Activated naive CD8-positive, alpha-beta T cell treated with anti-CD3 and anti-CD28 coated beads, Interleukin-2, amount 50 U/mL, for 24 hours (primary cell): ENCODE results near the gene ARHGAP10.

ENCODE experiments used
- ATAC-seq: fragments of 150-1000 bp; cut with Tn5 transposase; one replicate; pipeline ENCODE4 v1.10.0; 2021
- DNase-seq: peaks from one replicate; pipeline ENCODE4 v3.0.0; 2021
- H3K27ac Mint-ChIP-seq: one replicate; pipeline ENCODE4 v1.8.0; 2021; ENCODE audit warnings: mild to moderate bottlenecking, mixed read lengths
- H3K27me3 Mint-ChIP-seq: one replicate; pipeline ENCODE4 v1.8.0; 2021; ENCODE audit warnings: mixed read lengths
- H3K36me3 Mint-ChIP-seq: one replicate; pipeline ENCODE4 v1.8.0; 2021; ENCODE audit warnings: low read depth, mixed read lengths
- H3K4me1 Mint-ChIP-seq: one replicate; pipeline ENCODE4 v1.8.0; 2021; ENCODE audit warnings: mixed read lengths
- H3K4me3 Mint-ChIP-seq: one replicate; pipeline ENCODE4 v1.8.0; 2021; ENCODE audit warnings: mild to moderate bottlenecking, moderate library complexity, mixed read lengths
- H3K9me3 Mint-ChIP-seq: one replicate; pipeline ENCODE4 v1.8.0; 2021; ENCODE audit warnings: mixed read lengths

Gene ARHGAP10

DNA sequence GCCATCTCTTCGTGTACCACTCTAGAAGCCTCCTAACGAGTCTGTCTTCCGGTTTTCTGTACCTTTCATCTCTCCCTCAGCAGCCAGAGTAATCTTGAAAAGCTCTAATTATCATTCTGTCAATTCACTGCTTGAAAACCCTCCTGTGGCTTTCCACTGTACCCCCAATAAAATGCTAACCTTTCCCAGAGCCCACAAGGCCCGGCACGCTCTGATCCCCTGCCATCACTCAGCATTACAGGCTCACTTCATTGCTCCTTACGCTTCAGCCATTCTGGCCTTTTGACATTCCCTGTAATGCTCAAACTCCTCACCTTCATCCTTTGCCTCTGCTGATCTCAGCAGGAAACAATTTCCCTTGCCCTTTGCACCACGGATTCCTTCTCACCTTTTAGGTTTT is 112.9 kb downstream of the ARHGAP10 start:
- no peaks in the 10 kb centered on the region for H3K27me3 Mint-ChIP-seq
- DNase-seq (no peak), ATAC-seq (no peak)
- H3K27ac Mint-ChIP-seq: no peak overlapping the region
- no peak overlapping the region for H3K4me3 Mint-ChIP-seq
- no peaks in the 10 kb centered on the region for H3K9me3 Mint-ChIP-seq
- no peaks in the 10 kb centered on the region for H3K4me1 Mint-ChIP-seq
- H3K36me3 Mint-ChIP-seq: peaks cover 3% of the 10 kb centered on the region

- ATAC-seq (peak; percentile 81), DNase-seq (peak; percentile 24)
- H3K4me1 Mint-ChIP-seq: no peaks in the 10 kb centered on the region
- H3K9me3 Mint-ChIP-seq: no peaks in the 10 kb centered on the region
- no peak overlapping the region for H3K27ac Mint-ChIP-seq
- no peaks in the 10 kb centered on the region for H3K27me3 Mint-ChIP-seq
- peaks cover 4% of the 10 kb centered on the region for H3K36me3 Mint-ChIP-seq
- no peak overlapping the region for H3K4me3 Mint-ChIP-seq
Measured at GRCh38 chr4:147846318-147847155, 114.6 kb downstream of the ARHGAP10 start.

DNA sequence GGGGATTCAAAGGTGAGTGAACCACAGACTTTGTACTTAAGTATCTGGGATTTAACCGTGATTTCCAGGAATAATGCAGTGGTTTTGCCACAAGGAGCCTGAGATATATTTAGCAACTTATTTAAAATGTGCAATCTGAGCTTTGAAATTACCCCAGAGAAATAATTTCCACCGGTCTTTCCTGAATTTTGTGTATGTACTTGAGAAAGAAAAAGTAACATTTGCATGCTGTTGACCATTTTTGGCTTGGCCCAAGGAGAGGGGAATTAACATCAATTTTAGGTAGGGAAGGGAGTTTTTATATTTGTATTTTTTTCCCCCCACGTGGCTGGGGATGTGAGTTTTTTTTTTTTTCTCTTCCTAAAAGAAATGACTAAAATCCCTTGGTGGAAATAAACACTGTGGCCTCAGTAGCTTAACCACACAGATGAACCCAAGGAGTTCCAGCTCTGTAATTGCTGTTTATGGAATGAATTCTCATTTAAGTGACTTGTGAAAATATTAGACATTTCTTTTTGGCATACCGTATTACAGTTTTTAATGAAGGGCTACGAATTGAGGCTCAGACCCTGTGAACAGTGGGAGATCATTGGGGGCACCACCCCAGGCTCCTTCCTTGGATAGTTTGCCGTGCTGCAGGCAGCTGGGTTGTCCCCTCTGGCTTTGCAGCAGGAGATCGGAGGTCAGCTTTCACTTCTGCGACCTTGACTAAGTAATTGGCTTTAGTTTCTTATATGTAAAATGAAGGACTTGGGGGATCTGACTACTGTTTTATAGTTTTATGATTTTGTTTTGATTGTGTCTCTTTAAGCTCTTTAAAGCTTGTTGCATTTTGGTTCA is 116.1 kb downstream of the ARHGAP10 start:
- H3K4me3 Mint-ChIP-seq: no peak overlapping the region
- H3K27me3 Mint-ChIP-seq: no peaks in the 10 kb centered on the region

GRCh38 chr4:147848634-147849033 is 116.7 kb downstream of the ARHGAP10 start:
- Mint-ChIP-seq H3K36me3 (peaks cover 4% of the 10 kb centered on the region), H3K4me3 (no peak overlapping the region), H3K9me3 (no peaks in the 10 kb centered on the region), H3K4me1 (no peaks in the 10 kb centered on the region), H3K27me3 (no peaks in the 10 kb centered on the region), H3K27ac (no peak overlapping the region)
- DNase-seq: no peak
- ATAC-seq: no peak

More for the DNA sequence above, 116.1 kb downstream of the ARHGAP10 start:
- H3K9me3 Mint-ChIP-seq: no peaks in the 10 kb centered on the region
- H3K27ac Mint-ChIP-seq: no peak overlapping the region
- H3K36me3 Mint-ChIP-seq: peaks cover 4% of the 10 kb centered on the region
- ATAC-seq (no peak), DNase-seq (no peak)
- H3K4me1 Mint-ChIP-seq: no peaks in the 10 kb centered on the region

GRCh38 chr4:147851135-147851534 is 119.2 kb downstream of the ARHGAP10 start:
- Mint-ChIP-seq H3K9me3 (no peaks in the 10 kb centered on the region), H3K4me3 (no peak overlapping the region), H3K27me3 (no peaks in the 10 kb centered on the region), H3K36me3 (peaks cover 4% of the 10 kb centered on the region), H3K27ac (no peak overlapping the region), H3K4me1 (no peaks in the 10 kb centered on the region)
- no peak for ATAC-seq
- no peak for DNase-seq

DNA sequence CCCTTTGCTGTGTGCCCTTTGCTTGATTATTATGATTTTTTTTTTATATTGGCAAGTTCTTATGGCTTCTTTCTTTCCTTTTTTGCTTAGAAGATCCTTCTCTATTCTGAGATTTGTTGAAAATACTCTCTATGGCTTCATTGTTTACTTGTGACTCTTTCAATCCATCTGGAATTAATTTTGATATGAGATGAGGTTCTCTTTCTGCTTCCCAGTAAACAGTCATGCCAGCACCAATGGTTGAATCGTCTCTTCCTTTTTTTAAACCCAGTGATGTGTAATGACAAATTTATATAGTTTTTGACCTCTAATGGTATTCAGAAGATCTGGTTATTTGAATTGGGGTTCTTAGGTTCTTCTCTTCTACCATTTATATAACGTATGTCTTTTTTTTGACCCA is 121.8 kb downstream of the ARHGAP10 start:
- Mint-ChIP-seq H3K27ac (no peak overlapping the region), H3K36me3 (peaks cover 4% of the 10 kb centered on the region), H3K4me3 (no peak overlapping the region), H3K27me3 (no peaks in the 10 kb centered on the region), H3K4me1 (no peaks in the 10 kb centered on the region), H3K9me3 (no peaks in the 10 kb centered on the region)
- DNase-seq (no peak), ATAC-seq (no peak)

GRCh38 chr4:147854154-147854553 is 122.3 kb downstream of the ARHGAP10 start:
- DNase-seq (no peak), ATAC-seq (no peak)
- no peak overlapping the region for H3K27ac Mint-ChIP-seq
- H3K4me3 Mint-ChIP-seq: no peak overlapping the region
- no peaks in the 10 kb centered on the region for H3K27me3 Mint-ChIP-seq
- no peaks in the 10 kb centered on the region for H3K9me3 Mint-ChIP-seq
- peaks cover 3% of the 10 kb centered on the region for H3K36me3 Mint-ChIP-seq
- no peaks in the 10 kb centered on the region for H3K4me1 Mint-ChIP-seq

GRCh38 chr4:147855571-147856009 is 123.7 kb downstream of the ARHGAP10 start:
- H3K9me3 Mint-ChIP-seq: no peaks in the 10 kb centered on the region
- H3K36me3 Mint-ChIP-seq: no peaks in the 10 kb centered on the region
- H3K4me1 Mint-ChIP-seq: no peaks in the 10 kb centered on the region
- H3K27ac Mint-ChIP-seq: no peak overlapping the region
- DNase-seq: no peak
- no peak overlapping the region for H3K4me3 Mint-ChIP-seq
- ATAC-seq: no peak
- H3K27me3 Mint-ChIP-seq: no peaks in the 10 kb centered on the region

- Mint-ChIP-seq H3K4me1 (peaks cover 2% of the 10 kb centered on the region), H3K4me3 (no peak overlapping the region), H3K27ac (no peak overlapping the region), H3K27me3 (no peaks in the 10 kb centered on the region), H3K9me3 (no peaks in the 10 kb centered on the region), H3K36me3 (no peaks in the 10 kb centered on the region)
- DNase-seq (no peak), ATAC-seq (no peak)
Measured at GRCh38 chr4:147860960-147861359, 129.1 kb downstream of the ARHGAP10 start.

- H3K9me3 Mint-ChIP-seq: no peaks in the 10 kb centered on the region
- H3K36me3 Mint-ChIP-seq: no peaks in the 10 kb centered on the region
- no peaks in the 10 kb centered on the region for H3K27me3 Mint-ChIP-seq
- ATAC-seq (no peak), DNase-seq (no peak)
- no peak overlapping the region for H3K4me3 Mint-ChIP-seq
- no peak overlapping the region for H3K27ac Mint-ChIP-seq
- H3K4me1 Mint-ChIP-seq: peaks cover 2% of the 10 kb centered on the region
Measured at GRCh38 chr4:147862043-147862692, 130.3 kb downstream of the ARHGAP10 start.

DNA sequence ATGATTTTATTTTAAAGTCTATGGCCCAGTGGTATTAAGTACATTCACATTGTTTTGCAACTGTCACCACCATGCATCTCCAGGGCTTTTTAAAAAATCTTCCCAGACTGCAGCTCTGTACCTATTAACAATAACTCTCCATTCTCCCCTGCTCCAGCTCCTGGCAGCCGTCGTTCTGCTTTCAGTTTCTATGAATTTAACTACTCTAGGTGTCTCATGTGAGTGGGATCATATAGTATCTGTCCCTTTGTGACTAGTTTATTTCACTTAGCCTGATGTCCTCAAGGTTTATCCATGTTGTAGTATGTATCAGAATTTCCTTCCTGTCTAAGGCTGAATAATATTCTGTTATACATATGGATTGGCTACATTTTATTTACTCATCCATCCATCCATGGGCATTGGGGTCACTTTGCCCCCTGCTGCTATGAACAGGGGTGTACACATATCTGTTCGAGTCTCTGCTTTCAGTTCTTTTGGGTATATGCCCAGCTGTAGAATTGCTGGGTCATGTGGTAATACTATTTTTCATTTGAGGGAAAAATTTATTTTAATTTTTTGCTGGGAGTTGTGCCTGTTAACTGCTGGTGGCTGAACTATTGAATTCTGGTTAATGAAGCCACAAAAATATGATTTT is 131.3 kb downstream of the ARHGAP10 start:
- peak; percentile 45 for ATAC-seq
- Mint-ChIP-seq H3K9me3 (no peaks in the 10 kb centered on the region), H3K27me3 (no peaks in the 10 kb centered on the region), H3K36me3 (no peaks in the 10 kb centered on the region), H3K27ac (no peak overlapping the region), H3K4me3 (no peak overlapping the region), H3K4me1 (peaks cover 2% of the 10 kb centered on the region)
- no peak for DNase-seq

DNA sequence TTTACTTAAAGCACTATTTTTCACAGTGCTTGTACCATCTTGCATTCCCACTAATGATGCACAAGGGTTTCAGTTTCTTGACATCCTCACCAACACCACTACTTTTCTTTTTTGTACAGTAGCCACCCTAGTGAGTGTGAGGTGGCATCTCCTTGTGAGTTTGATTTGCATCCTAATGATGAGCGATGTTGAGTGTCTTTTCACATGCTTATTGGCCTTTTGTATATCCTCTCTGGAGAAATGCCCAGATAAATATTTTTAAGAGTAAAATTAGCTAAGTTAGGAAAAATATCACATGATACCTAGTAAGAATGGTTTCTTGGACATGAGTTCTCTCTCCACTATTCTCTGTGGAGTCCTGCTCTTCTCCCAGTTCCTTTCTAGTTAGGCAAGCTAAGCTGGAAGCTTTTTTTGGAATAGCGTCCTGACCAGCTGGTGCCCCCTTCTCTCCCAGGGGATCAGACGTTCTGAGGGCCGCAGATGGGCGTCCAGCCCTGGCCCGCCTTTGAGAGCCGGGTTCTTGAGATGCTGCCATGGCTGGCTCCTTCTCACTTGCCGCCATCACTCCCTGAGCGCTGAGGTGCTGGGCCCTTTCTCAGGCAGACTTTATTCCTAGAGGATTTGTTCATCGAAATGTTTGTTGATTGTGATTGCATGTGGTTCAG is 132.1 kb downstream of the ARHGAP10 start:
- H3K27ac Mint-ChIP-seq: no peak overlapping the region
- no peak for ATAC-seq
- H3K4me3 Mint-ChIP-seq: no peak overlapping the region
- H3K4me1 Mint-ChIP-seq: peaks cover 2% of the 10 kb centered on the region
- H3K36me3 Mint-ChIP-seq: no peaks in the 10 kb centered on the region
- no peaks in the 10 kb centered on the region for H3K27me3 Mint-ChIP-seq
- no peaks in the 10 kb centered on the region for H3K9me3 Mint-ChIP-seq
- no peak for DNase-seq

DNA sequence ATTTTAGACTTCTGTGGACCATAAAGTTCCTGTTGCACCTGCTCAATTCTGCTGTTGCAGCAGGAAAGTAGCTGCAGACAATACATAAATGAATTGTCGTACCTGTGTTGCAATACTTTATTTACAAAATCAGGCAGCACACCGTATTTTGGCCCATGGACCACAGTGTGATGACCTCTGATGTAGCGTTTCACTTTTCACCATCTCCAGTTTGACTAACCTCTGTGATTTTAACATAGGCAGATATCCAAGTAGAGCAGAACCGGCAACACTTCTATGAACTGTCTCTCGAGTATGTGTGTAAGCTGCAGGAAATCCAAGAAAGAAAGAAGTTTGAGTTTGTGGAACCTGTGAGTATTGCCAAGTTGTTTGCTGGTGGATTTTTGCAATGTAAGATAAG is 132.7 kb downstream of the ARHGAP10 start:
- no peak overlapping the region for H3K27ac Mint-ChIP-seq
- peaks cover 2% of the 10 kb centered on the region for H3K4me1 Mint-ChIP-seq
- ATAC-seq: no peak
- H3K4me3 Mint-ChIP-seq: no peak overlapping the region
- no peaks in the 10 kb centered on the region for H3K9me3 Mint-ChIP-seq
- DNase-seq: no peak
- H3K27me3 Mint-ChIP-seq: no peaks in the 10 kb centered on the region
- H3K36me3 Mint-ChIP-seq: no peaks in the 10 kb centered on the region

DNA sequence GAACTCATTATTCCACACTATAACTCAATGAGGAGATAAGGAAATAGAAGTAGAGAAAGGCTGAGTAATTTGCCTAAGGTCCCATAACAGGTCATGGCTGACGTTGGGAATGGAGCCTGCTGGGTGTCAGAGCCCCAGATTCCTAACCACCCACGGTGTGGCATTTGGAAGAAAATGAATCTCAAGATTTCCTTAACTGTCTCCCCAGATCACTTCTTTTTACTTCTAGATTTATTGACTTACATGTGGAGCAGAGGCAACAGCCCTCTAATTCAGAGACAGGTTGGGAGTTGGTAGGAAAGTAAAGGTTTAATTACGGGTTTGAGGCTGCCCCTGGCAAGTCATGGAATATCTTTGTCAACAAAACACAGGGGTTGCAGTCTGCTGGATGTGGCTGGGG is 134.0 kb downstream of the ARHGAP10 start:
- no peaks in the 10 kb centered on the region for H3K36me3 Mint-ChIP-seq
- no peaks in the 10 kb centered on the region for H3K9me3 Mint-ChIP-seq
- ATAC-seq (no peak), DNase-seq (no peak)
- H3K27me3 Mint-ChIP-seq: no peaks in the 10 kb centered on the region
- no peak overlapping the region for H3K4me3 Mint-ChIP-seq
- H3K4me1 Mint-ChIP-seq: peaks cover 2% of the 10 kb centered on the region
- no peak overlapping the region for H3K27ac Mint-ChIP-seq
